ENCODE measurements around the gene ZC2HC1C.

DNA sequence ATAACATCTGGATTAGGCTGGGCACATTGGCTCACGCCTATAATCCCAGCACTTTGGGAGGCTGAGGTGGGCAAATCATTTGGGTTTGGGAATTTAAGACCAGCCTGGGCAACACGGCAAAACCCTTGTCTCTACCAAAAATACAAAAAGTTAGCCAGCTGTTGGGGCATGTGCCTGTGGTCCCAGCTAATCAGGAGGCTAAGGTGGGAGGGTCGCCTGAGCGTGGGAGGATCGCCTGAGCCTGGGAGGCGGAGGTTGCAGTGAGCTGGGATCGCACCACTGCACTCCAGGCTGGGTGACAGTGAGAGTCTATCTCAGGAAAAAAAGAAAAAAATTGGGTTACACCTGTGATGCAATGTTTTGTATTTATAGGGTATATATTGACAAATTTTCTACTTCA is 52.1 kb downstream of the ZC2HC1C start:
- TF ChIP-seq POLR2AphosphoS5 (IDR thresholded peaks at IDR 0.05; ENCODE audit: low read depth, low read length) (no peak), FOXP2 (optimal IDR thresholded peaks at IDR 0.05; ENCODE audit: borderline replicate concordance, extremely low read depth, extremely low read length, insufficient read depth) (no peak)

Data from PFSK-1 (cell line).